GM12878 (cell line): ENCODE results near the gene PPP1R13B. TPM values are rescaled to one million over a fixed set of nuclear protein-coding genes. Genes with fewer than 3 reads are reported as not detected.

ENCODE experiments used
- ATAC-seq: fragments of 200-7000 bp; cut with Tn5 transposase; 3 replicates; pipeline ENCODE4 v1.9.1; 2020; ENCODE audit warnings: mild to moderate bottlenecking, moderate library complexity
- BruUV-seq: library from RNA; stranded (reverse); fragments of 400-500 nt; replicated peaks from 2 replicates; lab custom pipeline; 2021; lab: Mats Ljungman, UMichigan
- CTCF ChIA-PET: fragments of 300-600 bp; sonication (Branson Sonifier 250); formaldehyde crosslinking; extraction: SDS; loops from one replicate; lab custom pipeline; 2021; ENCODE audit warnings: inconsistent platforms; lab: Yijun Ruan, JAX
- POLR2A ChIA-PET: fragments of 350-600 bp; formaldehyde crosslinking; extraction: SDS; loops from one replicate; lab custom pipeline; 2021; ENCODE audit warnings: inconsistent platforms; lab: Charles Lee
- RAD21 ChIA-PET: fragments of 300-600 bp; sonication (Branson Sonifier 250); formaldehyde crosslinking; loops from one replicate; lab custom pipeline; 2023; ENCODE audit warnings: antibody characterized with exemption; ENCODE audit not compliant: unreplicated experiment; lab: Charles Lee
- SMC1A ChIA-PET: fragments of 300-600 bp; sonication (Branson Sonifier 250); formaldehyde crosslinking; loops from one replicate; lab custom pipeline; 2023; ENCODE audit not compliant: unreplicated experiment, uncharacterized antibody; lab: Charles Lee
- DNase-seq: peaks from one replicate; pipeline ENCODE4 v3.0.0-alpha.2; 2011; ENCODE audit warnings: low read depth, low spot score
- FAIRE-seq: peaks from 3 replicates; lab custom pipeline; 2011; peaks lifted over from hg19 to GRCh38; lab: Jason Lieb, UNC
- H2AFZ ChIP-seq: 2 replicates; pipeline ENCODE4 v1.6.0; 2011; ENCODE audit warnings: low read depth, low read length, control low read depth; ENCODE audit not compliant: control insufficient read depth
- H3K27ac ChIP-seq: 2 replicates; pipeline ENCODE4 v1.5.1; 2011; ENCODE audit warnings: control low read depth; ENCODE audit not compliant: control insufficient read depth, insufficient read depth
- H3K27me3 ChIP-seq, 2 experiments: replicated peaks in 1 of 2; 2 replicates each; pipeline versions ENCODE4 v1.6.0 to v1.6.1; 2011; ENCODE audit warnings: low read length in 1 of 2; ENCODE audit not compliant: control insufficient read depth in 2 of 2, insufficient read depth in 2 of 2
- H3K36me3 ChIP-seq, 2 experiments: 2 replicates each; pipeline ENCODE4 v1.5.1; 2011; ENCODE audit warnings: low read length in 1 of 2; ENCODE audit not compliant: control insufficient read depth in 2 of 2, insufficient read depth in 2 of 2
- H3K4me1 ChIP-seq: 2 replicates; pipeline ENCODE4 v1.6.1; 2011; ENCODE audit warnings: mild to moderate bottlenecking, low read length, moderate library complexity, mixed read lengths; ENCODE audit not compliant: control insufficient read depth, insufficient read depth
- H3K4me2 ChIP-seq: 2 replicates; pipeline ENCODE4 v1.6.0; 2011; ENCODE audit warnings: control low read depth; ENCODE audit not compliant: control insufficient read depth, insufficient read depth
- H3K4me3 ChIP-seq: fragments of 200-600 bp; sonication (generic); 2 replicates; pipeline ENCODE4 v1.5.1; 2016
- H3K79me2 ChIP-seq: 2 replicates; pipeline ENCODE4 v1.6.0; 2011; ENCODE audit warnings: low read length; ENCODE audit not compliant: control insufficient read depth, insufficient read depth
- H3K9ac ChIP-seq: 2 replicates; pipeline ENCODE4 v1.8.0; 2011; ENCODE audit warnings: low read length, control low read depth, mixed read lengths; ENCODE audit not compliant: control insufficient read depth, insufficient read depth
- H3K9me3 ChIP-seq: replicated peaks from 3 replicates; pipeline ENCODE4 v1.5.1; 2011; ENCODE audit warnings: mild to moderate bottlenecking, low read length; ENCODE audit not compliant: control insufficient read depth, insufficient read depth
- H4K20me1 ChIP-seq: 2 replicates; pipeline ENCODE4 v1.6.0; 2011; ENCODE audit not compliant: control insufficient read depth, insufficient read depth
- BACH1 ChIP-seq: fragments of 450-650 bp; IDR thresholded peaks from 2 replicates; pipeline ENCODE4 v1.6.1; 2017; ENCODE audit warnings: mild to moderate bottlenecking, borderline replicate concordance
- BCL3 ChIP-seq: IDR thresholded peaks from 2 replicates; pipeline ENCODE4 v1.6.1; 2011; ENCODE audit warnings: borderline replicate concordance, low read depth, mild to moderate bottlenecking, moderate library complexity, low read length; ENCODE audit not compliant: insufficient read depth, poor library complexity, severe bottlenecking
- CBFB ChIP-seq: IDR thresholded peaks from 2 replicates; pipeline ENCODE4 v1.6.1; 2016; ENCODE audit warnings: antibody characterized with exemption, low read depth
- CREB1 ChIP-seq: IDR thresholded peaks from 2 replicates; pipeline ENCODE4 v1.6.1; 2012; ENCODE audit warnings: low read depth, mild to moderate bottlenecking, inconsistent platforms
- CREM ChIP-seq: IDR thresholded peaks from 2 replicates; pipeline ENCODE4 v1.6.1; 2014; ENCODE audit warnings: antibody characterized with exemption, low read depth
- FOXK2 ChIP-seq: fragments of 450-650 bp; IDR thresholded peaks from 2 replicates; pipeline ENCODE4 v1.6.1; 2017; ENCODE audit warnings: mild to moderate bottlenecking, moderate library complexity
- FOXM1 ChIP-seq: IDR thresholded peaks from 2 replicates; pipeline ENCODE4 v1.6.1; 2012; ENCODE audit warnings: low read depth, mild to moderate bottlenecking, inconsistent platforms, low read length, moderate library complexity
- KLF5 ChIP-seq: fragments of 450-650 bp; IDR thresholded peaks from 2 replicates; pipeline ENCODE4 v1.6.1; 2014; ENCODE audit warnings: mild to moderate bottlenecking; ENCODE audit not compliant: partially characterized antibody
- NKRF ChIP-seq: fragments of 450-650 bp; conservative IDR thresholded peaks from 2 replicates; pipeline ENCODE4 v1.6.1; 2017; ENCODE audit warnings: mild to moderate bottlenecking, moderate library complexity
- RB1 ChIP-seq: fragments of 450-650 bp; formaldehyde crosslinking; IDR thresholded peaks from 2 replicates; pipeline ENCODE4 v1.6.1; 2017; ENCODE audit warnings: mild to moderate bottlenecking, borderline replicate concordance
- SIX5 ChIP-seq: IDR thresholded peaks from 2 replicates; pipeline ENCODE4 v1.6.1; 2011; ENCODE audit warnings: mild to moderate bottlenecking, low read depth, low read length, moderate library complexity; ENCODE audit not compliant: severe bottlenecking
- SP1 ChIP-seq: IDR thresholded peaks from one replicate; pipeline ENCODE4 v1.6.1; 2011; ENCODE audit warnings: low read depth, low read length
- TAF1 ChIP-seq: IDR thresholded peaks from 2 replicates; pipeline ENCODE4 v1.6.1; 2011; ENCODE audit warnings: mild to moderate bottlenecking, low read depth, low read length, borderline replicate concordance
- TCF7 ChIP-seq: IDR thresholded peaks from 2 replicates; pipeline ENCODE4 v1.6.1; 2014; ENCODE audit warnings: antibody characterized with exemption, borderline replicate concordance
- WGBS: methylation state at CpG from one replicate; pipeline ENCODE4 v1.1.6; 2016; ENCODE audit warnings: low lambda C conversion rate; ENCODE audit not compliant: insufficient replicate concordance, insufficient coverage; ENCODE audit errors: missing lambda C conversion rate; 5-methylcytosine and 5-hydroxymethylcytosine counted together
- in situ Hi-C: fragments of 300-500 bp; cut with MboI; formaldehyde crosslinking; loops from 9 replicates; pipeline ENCODE4 v1.14.3; 2018; ENCODE audit warnings: mixed read lengths
- intact Hi-C: fragments of 100-400 bp; cut with micrococcal nuclease; formaldehyde crosslinking; loops from one replicate; pipeline ENCODE4 v1.14.2; 2022; ENCODE audit not compliant: unreplicated experiment
- polyA plus RNA-seq, 11 experiments: library from polyadenylated mRNA; depleted of rRNA in 4 of 11; unstranded in 6 of 11; stranded (reverse) in 5 of 11; fragments of >200 nt; fragmentation: Nextera tagmentation in 4 of 11; fragmentation: Illumina TruSeq in 1 of 11; extraction: Ambion mirVana in 4 of 11; extraction: Trizol in 1 of 11; gene quantifications; 1 replicate in 1 of 11; 2 replicates in 10 of 11; pipeline versions ENCODE4 v1.2.1 to v1.2.3, GENCODE V29; 2011 to 2016; ENCODE audit warnings: inconsistent platforms in 2 of 11, missing spikeins in 2 of 11, low read depth in 1 of 11
- total RNA-seq, 4 experiments: library from RNA; depleted of rRNA in 3 of 4; stranded (reverse); fragments of >200 nt in 3 of 4; fragmentation: Illumina TruSeq in 1 of 4; extraction: Trizol in 1 of 4; gene quantifications; 2 replicates each; pipeline versions ENCODE4 v1.2.1 to v1.2.3, GENCODE V29; 2013 to 2021
- TF ChIP-seq, protein P1 (sequence below): fragments of 450-650 bp; IDR thresholded peaks from 2 replicates; pipeline ENCODE4 v1.6.1; 2017; ENCODE audit warnings: mild to moderate bottlenecking

The PPP1R13B gene
- total and polyA plus RNA-seq, 10 of the 15 experiments (the other 5 are each of a cell fraction or from before 2014, with no cell fraction given) = 0.16 to 8.1 (median 3.2) TPM

DNA sequence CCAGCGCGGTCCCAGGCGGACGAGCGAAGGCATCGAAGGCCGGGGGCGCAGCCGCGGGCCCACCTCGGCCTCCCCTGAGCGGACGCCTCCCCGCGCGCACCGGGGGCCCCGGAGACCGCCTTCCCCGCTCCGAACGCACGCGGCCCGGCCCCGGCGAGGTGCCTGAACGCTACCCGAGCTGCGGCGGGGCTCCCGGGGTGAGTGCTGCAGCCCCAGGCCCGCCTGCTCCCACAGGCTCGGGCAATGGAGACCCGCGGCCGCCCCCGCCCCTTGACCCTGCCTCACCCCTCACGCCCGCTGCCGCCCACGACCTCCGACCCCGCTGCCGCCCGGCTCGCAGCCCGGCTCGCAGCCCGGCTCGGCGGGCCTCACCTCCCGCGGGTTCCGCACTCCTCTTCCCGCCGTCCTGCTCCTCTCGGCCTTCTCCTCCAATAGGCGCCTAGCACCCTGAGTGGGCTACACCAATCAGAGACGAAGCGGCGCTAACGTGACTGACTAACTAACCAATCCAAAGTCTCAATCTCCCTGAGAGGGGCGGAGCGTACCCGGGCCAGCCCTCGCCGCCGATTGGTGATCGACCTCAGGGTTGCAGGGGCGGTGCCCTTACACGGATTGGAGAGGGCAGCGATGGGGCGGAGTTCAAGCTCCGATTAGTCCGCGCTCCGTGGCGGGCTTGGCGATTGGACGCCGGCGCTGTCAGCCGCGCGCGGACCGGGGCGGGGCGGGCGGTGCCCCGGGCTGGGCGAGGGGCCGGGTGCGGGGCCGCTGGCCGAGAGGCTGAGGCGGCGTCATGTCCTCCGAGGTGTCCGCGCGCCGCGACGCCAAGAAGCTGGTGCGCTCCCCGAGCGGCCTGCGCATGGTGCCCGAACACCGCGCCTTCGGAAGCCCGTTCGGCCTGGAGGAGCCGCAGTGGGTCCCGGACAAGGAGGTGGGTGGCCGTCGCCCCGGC, 132.0 kb downstream of the PPP1R13B start, which contains the start of the genes XRCC3 and ZFYVE21:
Gene XRCC3 (minus strand): TSS at position 400 of the 949 bp plus-strand sequence. CDS start 4,364 bp downstream, outside the sequence.
Gene ZFYVE21 (plus strand): TSS at position 759 of the 949 bp plus-strand sequence. CDS start 32 bp downstream, at position 791.
- peak within 1 kb of the TSS; percentile 78 for H2AFZ ChIP-seq
- ChIA-PET POLR2A (interaction anchor here (0.6 to 1.0 kb wide), 6 partner anchors 24 to 90 kb away, joined by 3 to 5 read pairs (median 3); partner anchors contain the start of gene KLC1), SMC1A (interaction anchor here (0.6 kb wide), 1 partner anchor 16 kb away, joined by 3 read pairs; no protein-coding TSS in a partner anchor), CTCF (interaction anchor here (0.6 to 0.7 kb wide), 2 partner anchors 91 to 104 kb away, joined by 3 read pairs; no protein-coding TSS in a partner anchor), RAD21 (interaction anchor here (1.0 to 2.4 kb wide), 6 partner anchors 24 to 146 kb away, joined by 3 to 9 read pairs (median 4); no protein-coding TSS in a partner anchor)
- intact Hi-C loops = no loop called here
- in situ Hi-C loops = no loop called here
- BruUV-seq = no TSS peak
- DNase-seq (peak; percentile 98), ATAC-seq (peak; percentile 97), FAIRE-seq (peak; percentile 100)
- peaks cover 0 to 6% of the 10 kb centered on the region in 2 experiments; a peak in 2 of 4 replicates for H3K36me3 ChIP-seq
- peak within 1 kb of the TSS; percentile 88 for H3K9ac ChIP-seq
- H3K4me2 ChIP-seq = peak within 1 kb of the TSS; percentile 85
- no peaks in the 10 kb centered on the region for H3K27me3 ChIP-seq
- no peaks in the 10 kb centered on the region for H3K9me3 ChIP-seq
- peaks cover 42% of the 10 kb centered on the region for H3K79me2 ChIP-seq
- under 1% methylated on average over 65 of the region's 121 CpGs for WGBS
- H3K27ac ChIP-seq = peak within 1 kb of the TSS; percentile 72
- peak within 1 kb of the TSS; percentile 88 for H3K4me3 ChIP-seq
- no peaks in the 10 kb centered on the region for H4K20me1 ChIP-seq
- H3K4me1 ChIP-seq = peaks cover 4% of the 10 kb centered on the region; the same call in 1 of the 2 replicates
- TF ChIP-seq TCF7 = no peak
- no peak for TF ChIP-seq FOXK2
- peak; percentile 92 for TF ChIP-seq RB1
- TF ChIP-seq CBFB = no peak
- no peak for TF ChIP-seq BCL3
- peak; percentile 90 for TF ChIP-seq KLF5
- no peak for TF ChIP-seq FOXM1
- TF ChIP-seq SP1 = peak; percentile 99
- TF ChIP-seq CREM = peak; percentile 58
- TF ChIP-seq, protein P1, sequence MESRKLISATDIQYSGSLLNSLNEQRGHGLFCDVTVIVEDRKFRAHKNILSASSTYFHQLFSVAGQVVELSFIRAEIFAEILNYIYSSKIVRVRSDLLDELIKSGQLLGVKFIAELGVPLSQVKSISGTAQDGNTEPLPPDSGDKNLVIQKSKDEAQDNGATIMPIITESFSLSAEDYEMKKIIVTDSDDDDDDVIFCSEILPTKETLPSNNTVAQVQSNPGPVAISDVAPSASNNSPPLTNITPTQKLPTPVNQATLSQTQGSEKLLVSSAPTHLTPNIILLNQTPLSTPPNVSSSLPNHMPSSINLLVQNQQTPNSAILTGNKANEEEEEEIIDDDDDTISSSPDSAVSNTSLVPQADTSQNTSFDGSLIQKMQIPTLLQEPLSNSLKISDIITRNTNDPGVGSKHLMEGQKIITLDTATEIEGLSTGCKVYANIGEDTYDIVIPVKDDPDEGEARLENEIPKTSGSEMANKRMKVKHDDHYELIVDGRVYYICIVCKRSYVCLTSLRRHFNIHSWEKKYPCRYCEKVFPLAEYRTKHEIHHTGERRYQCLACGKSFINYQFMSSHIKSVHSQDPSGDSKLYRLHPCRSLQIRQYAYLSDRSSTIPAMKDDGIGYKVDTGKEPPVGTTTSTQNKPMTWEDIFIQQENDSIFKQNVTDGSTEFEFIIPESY = no peak
- TF ChIP-seq BACH1 = peak; percentile 70
- TF ChIP-seq TAF1 = peak; percentile 68; the same call in 1 of the 2 replicates
- TF ChIP-seq NKRF = peak; percentile 96
- peak; percentile 75 for TF ChIP-seq CREB1
- TF ChIP-seq SIX5 = no peak
